ENCODE results near the gene NEB. TPM values are rescaled to one million over a fixed set of nuclear protein-coding genes. Genes with fewer than 3 reads are reported as not detected.

Gene NEB
- total and polyA plus RNA-seq, 2 donors (not counting 1 experiment from before 2014, with no cell fraction given) = 3.6 to 4.6 TPM

DNA sequence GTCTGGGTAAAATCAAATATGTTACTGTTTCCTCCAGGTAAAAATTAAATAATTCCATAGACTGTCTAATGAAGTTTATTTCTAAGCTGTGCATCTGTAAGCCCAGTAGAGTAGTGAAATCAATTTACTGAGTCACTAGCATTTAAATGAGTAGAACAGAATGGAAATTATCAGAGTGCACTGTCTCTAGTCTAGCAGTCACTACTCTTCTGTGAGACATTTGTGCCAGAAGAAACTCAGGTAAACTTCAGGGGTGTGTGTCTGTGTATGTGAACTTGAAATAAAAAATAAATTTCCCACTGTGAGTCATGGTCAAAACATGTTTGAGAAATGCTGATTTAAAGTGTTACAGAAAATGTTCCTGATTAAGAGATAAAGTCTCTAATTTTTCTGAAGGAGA, 178.2 kb downstream of the NEB start:
- H3K27ac Mint-ChIP-seq = no peak overlapping the region
- no peaks in the 10 kb centered on the region for H4K20me1 ChIP-seq (ENCODE audit: control insufficient read depth, insufficient read depth, low read length, poor library complexity, severe bottlenecking)
- POLR2A ChIA-PET = no interaction called here
- no peaks in the 10 kb centered on the region for H3K79me2 ChIP-seq (ENCODE audit: control insufficient read depth, insufficient read depth, low read length)
- intact Hi-C loops (cut with micrococcal nuclease) = no loop called here
- H3K9me3 Mint-ChIP-seq (ENCODE audit: insufficient read depth) = no peaks in the 10 kb centered on the region
- no peak for ATAC-seq (ENCODE audit: low read depth)
- no peak overlapping the region for H3K9ac ChIP-seq (ENCODE audit: low read length)
- no peaks in the 10 kb centered on the region for H3K27me3 ChIP-seq (replicated peaks in 1 of 4; ENCODE audit: control extremely low read depth in 1 of 4, control insufficient read depth in 3 of 4, insufficient read depth in 4 of 4, low read length in 3 of 4)
- DNase-seq = no peak
- no peaks in the 10 kb centered on the region for H3K9me3 ChIP-seq (ENCODE audit: control extremely low read depth in 1 of 3, control insufficient read depth in 2 of 3, insufficient read depth in 1 of 3, low read length in 2 of 3)
- H3K4me1 ChIP-seq (ENCODE audit: control insufficient read depth in 2 of 2, insufficient read depth in 2 of 2, low read length in 2 of 2) = no peaks in the 10 kb centered on the region
- H3K4me3 Mint-ChIP-seq = no peak overlapping the region
- CTCF ChIA-PET = interaction anchor here (0.6 kb wide), 1 partner anchor 264 kb away, joined by 3 read pairs; no protein-coding TSS in a partner anchor
- H3K36me3 ChIP-seq (replicated peaks in 1 of 2; ENCODE audit: control extremely low read depth in 1 of 2, control insufficient read depth in 1 of 2, extremely low read depth in 1 of 2, insufficient read depth in 2 of 2, low read length in 1 of 2) = peaks cover 0 to 4% of the 10 kb centered on the region in 2 experiments
- H2AFZ ChIP-seq (ENCODE audit: insufficient read depth, low read depth, low read length, poor library complexity, severe bottlenecking) = no peak overlapping the region
- TF ChIP-seq, protein P1, sequence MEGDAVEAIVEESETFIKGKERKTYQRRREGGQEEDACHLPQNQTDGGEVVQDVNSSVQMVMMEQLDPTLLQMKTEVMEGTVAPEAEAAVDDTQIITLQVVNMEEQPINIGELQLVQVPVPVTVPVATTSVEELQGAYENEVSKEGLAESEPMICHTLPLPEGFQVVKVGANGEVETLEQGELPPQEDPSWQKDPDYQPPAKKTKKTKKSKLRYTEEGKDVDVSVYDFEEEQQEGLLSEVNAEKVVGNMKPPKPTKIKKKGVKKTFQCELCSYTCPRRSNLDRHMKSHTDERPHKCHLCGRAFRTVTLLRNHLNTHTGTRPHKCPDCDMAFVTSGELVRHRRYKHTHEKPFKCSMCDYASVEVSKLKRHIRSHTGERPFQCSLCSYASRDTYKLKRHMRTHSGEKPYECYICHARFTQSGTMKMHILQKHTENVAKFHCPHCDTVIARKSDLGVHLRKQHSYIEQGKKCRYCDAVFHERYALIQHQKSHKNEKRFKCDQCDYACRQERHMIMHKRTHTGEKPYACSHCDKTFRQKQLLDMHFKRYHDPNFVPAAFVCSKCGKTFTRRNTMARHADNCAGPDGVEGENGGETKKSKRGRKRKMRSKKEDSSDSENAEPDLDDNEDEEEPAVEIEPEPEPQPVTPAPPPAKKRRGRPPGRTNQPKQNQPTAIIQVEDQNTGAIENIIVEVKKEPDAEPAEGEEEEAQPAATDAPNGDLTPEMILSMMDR (IDR thresholded peaks at IDR 0.05) = no peak
- no peak for TF ChIP-seq EZH2 (IDR thresholded peaks at IDR 0.05; ENCODE audit: borderline replicate concordance, insufficient read depth, low read depth, low read length, poor library complexity, severe bottlenecking)
- no peak overlapping the region for H3K4me3 ChIP-seq (ENCODE audit: control extremely low read depth in 1 of 5, extremely low read depth in 1 of 5, insufficient read depth in 1 of 5, low read depth in 2 of 5, low read length in 4 of 5)
- H3K4me1 Mint-ChIP-seq = peaks cover 8% of the 10 kb centered on the region
- no peaks in the 10 kb centered on the region for H3K27me3 Mint-ChIP-seq
- no peak overlapping the region for H3K27ac ChIP-seq (ENCODE audit: low read length in 2 of 2)
- H3K4me2 ChIP-seq (replicated peaks; ENCODE audit: low read depth, low read length, poor library complexity, severe bottlenecking) = no peak overlapping the region

DNA sequence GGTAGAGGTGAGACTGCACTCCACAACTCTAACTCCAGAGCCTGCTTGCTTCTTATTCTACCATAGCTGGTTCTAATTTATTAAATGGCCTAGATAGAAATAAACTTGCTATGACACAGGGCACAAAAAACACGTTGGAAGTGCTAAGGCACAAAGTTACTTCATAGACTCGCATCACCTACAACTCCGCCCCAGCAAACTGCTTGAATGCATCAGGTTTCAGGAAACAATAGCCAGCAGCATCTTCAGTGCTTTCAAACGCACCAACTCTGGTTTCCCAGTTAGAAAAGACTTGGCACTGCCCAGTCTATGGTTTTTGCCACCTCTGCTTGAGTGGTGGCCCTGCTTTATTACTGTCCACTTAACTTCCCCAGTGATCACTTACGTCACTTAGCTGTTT, 182.0 kb downstream of the NEB start:
- Histone ChIP-seq H3K27me3 (replicated peaks in 1 of 4; ENCODE audit: control extremely low read depth in 1 of 4, control insufficient read depth in 3 of 4, insufficient read depth in 4 of 4, low read length in 3 of 4) (no peaks in the 10 kb centered on the region), H3K9me3 (ENCODE audit: control extremely low read depth in 1 of 3, control insufficient read depth in 2 of 3, insufficient read depth in 1 of 3, low read length in 2 of 3) (no peaks in the 10 kb centered on the region), H3K27ac (ENCODE audit: low read length in 2 of 2) (no peak overlapping the region), H3K4me2 (replicated peaks; ENCODE audit: low read depth, low read length, poor library complexity, severe bottlenecking) (no peak overlapping the region), H2AFZ (ENCODE audit: insufficient read depth, low read depth, low read length, poor library complexity, severe bottlenecking) (no peak overlapping the region), H3K4me1 (ENCODE audit: control insufficient read depth in 2 of 2, insufficient read depth in 2 of 2, low read length in 2 of 2) (no peaks in the 10 kb centered on the region), H3K79me2 (ENCODE audit: control insufficient read depth, insufficient read depth, low read length) (no peaks in the 10 kb centered on the region), H3K36me3 (replicated peaks in 1 of 2; ENCODE audit: control extremely low read depth in 1 of 2, control insufficient read depth in 1 of 2, extremely low read depth in 1 of 2, insufficient read depth in 2 of 2, low read length in 1 of 2) (peaks cover 0 to 5% of the 10 kb centered on the region in 2 experiments), H3K9ac (ENCODE audit: low read length) (no peak overlapping the region), H4K20me1 (ENCODE audit: control insufficient read depth, insufficient read depth, low read length, poor library complexity, severe bottlenecking) (no peaks in the 10 kb centered on the region), H3K4me3 (ENCODE audit: control extremely low read depth in 1 of 5, extremely low read depth in 1 of 5, insufficient read depth in 1 of 5, low read depth in 2 of 5, low read length in 4 of 5) (no peak overlapping the region)
- Mint-ChIP-seq H3K4me3 (no peak overlapping the region), H3K4me1 (no peaks in the 10 kb centered on the region), H3K27me3 (no peaks in the 10 kb centered on the region), H3K9me3 (ENCODE audit: insufficient read depth) (no peaks in the 10 kb centered on the region), H3K27ac (no peak overlapping the region)
- CTCF ChIA-PET = no interaction called here
- WGBS (ENCODE audit: insufficient coverage) = 93% methylated on average over 5 of the region's 5 CpGs
- no peak for TF ChIP-seq EZH2 (IDR thresholded peaks at IDR 0.05; ENCODE audit: borderline replicate concordance, insufficient read depth, low read depth, low read length, poor library complexity, severe bottlenecking)
- TF ChIP-seq, protein P1 (IDR thresholded peaks at IDR 0.05) = no peak
- no peak for ATAC-seq (ENCODE audit: low read depth)
- DNase-seq = no peak
- intact Hi-C loops (cut with micrococcal nuclease) = no loop called here
- POLR2A ChIA-PET = no interaction called here
